GM23248 (cell line): Measurements from ENCODE around the gene HOMER2.

Source experiments
- EZH2 ChIP-seq: fragments of 200-600 bp; sonication (generic); IDR thresholded peaks from 2 replicates; pipeline ENCODE4 v1.6.1; 2018; ENCODE audit warnings: antibody characterized with exemption, mild to moderate bottlenecking; ENCODE audit not compliant: insufficient read depth, poor library complexity, severe bottlenecking
- EZH2phosphoT487 ChIP-seq: fragments of 200-600 bp; sonication (generic); IDR thresholded peaks from 2 replicates; pipeline ENCODE4 v1.6.1; 2018; ENCODE audit warnings: antibody characterized with exemption, moderate library complexity, mild to moderate bottlenecking, low read depth; ENCODE audit not compliant: insufficient read depth

GRCh38 chr15:82838096-82838735 lies 114.3 kb downstream of the HOMER2 start:
- no peak for TF ChIP-seq EZH2
- no peak for TF ChIP-seq EZH2phosphoT487
